Measurements from ENCODE around the gene PRIM2.

Gene PRIM2

DNA sequence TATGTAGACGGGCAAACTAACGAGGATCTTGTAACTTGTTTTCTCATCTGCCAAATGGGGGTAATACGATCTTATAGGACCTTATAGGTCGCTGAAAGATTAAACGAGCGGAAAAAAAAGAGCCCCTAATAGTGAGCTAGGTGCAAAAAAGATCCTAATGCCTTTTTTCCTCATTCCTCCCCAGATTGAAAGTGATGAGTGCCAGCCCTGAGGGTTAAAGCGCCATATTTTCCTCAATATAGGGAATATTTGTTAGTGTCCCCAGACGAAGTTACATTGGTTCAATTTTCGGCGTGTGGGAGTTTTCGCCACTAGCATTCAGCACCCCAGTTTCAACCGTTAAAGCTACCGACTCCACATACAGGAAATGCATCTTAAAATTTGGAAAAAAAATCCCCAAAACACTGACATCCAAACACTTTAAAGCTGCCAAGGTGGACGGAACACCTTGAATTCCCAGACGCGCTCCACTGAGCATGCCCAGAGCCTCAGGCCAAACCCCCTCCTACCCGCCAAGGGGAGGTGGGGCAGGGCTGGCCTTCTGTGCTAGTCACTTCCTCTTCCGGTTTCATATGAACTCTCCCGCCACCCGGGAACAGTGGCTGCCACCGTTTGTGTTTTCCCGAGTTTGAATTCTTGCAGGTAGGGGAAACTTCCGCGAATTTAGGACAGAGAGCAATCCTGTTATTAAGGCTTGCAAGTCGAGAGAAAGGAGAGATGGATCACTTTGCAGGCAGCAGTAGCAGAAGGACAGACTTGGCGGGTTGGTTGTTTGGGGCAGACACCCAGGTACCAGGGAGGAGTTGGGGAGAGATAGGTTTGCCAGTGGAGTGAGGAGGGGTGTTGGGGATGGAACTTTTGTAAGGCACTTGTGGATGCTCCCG, at the start of gene PRIM2 (continued):
- TF ChIP-seq, protein P1, sequence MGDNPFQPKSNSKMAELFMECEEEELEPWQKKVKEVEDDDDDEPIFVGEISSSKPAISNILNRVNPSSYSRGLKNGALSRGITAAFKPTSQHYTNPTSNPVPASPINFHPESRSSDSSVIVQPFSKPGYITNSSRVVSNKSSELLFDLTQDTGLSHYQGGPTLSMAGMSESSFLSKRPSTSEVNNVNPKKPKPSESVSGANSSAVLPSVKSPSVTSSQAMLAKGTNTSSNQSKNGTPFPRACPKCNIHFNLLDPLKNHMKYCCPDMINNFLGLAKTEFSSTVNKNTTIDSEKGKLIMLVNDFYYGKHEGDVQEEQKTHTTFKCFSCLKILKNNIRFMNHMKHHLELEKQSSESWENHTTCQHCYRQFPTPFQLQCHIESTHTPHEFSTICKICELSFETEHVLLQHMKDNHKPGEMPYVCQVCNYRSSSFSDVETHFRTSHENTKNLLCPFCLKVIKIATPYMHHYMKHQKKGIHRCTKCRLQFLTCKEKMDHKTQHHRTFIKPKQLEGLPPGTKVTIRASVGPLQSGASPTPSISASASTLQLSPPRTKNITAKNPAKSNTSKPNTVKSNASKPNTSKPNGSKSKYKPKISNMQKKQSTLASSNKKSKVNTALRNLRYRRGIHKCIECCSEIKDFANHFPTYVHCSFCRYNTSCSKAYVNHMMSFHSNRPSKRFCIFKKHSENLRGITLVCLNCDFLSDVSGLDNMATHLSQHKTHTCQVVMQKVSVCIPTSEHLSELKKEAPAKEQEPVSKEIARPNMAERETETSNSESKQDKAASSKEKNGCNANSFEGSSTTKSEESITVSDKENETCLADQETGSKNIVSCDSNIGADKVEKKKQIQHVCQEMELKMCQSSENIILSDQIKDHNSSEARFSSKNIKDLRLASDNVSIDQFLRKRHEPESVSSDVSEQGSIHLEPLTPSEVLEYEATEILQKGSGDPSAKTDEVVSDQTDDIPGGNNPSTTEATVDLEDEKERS (tag by site-specific recombination; IDR thresholded peaks at IDR 0.05), result no peak
- TF ChIP-seq, protein P2, sequence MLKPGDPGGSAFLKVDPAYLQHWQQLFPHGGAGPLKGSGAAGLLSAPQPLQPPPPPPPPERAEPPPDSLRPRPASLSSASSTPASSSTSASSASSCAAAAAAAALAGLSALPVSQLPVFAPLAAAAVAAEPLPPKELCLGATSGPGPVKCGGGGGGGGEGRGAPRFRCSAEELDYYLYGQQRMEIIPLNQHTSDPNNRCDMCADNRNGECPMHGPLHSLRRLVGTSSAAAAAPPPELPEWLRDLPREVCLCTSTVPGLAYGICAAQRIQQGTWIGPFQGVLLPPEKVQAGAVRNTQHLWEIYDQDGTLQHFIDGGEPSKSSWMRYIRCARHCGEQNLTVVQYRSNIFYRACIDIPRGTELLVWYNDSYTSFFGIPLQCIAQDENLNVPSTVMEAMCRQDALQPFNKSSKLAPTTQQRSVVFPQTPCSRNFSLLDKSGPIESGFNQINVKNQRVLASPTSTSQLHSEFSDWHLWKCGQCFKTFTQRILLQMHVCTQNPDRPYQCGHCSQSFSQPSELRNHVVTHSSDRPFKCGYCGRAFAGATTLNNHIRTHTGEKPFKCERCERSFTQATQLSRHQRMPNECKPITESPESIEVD (tag by site-specific recombination; IDR thresholded peaks at IDR 0.05), result no peak
- TF ChIP-seq ZNF18 (tag by site-specific recombination; IDR thresholded peaks at IDR 0.05) (no peak), ZNF670 (tag by site-specific recombination; IDR thresholded peaks at IDR 0.05; ENCODE audit: low read depth) (no peak), ZNF660 (tag by site-specific recombination; IDR thresholded peaks at IDR 0.05) (no peak), SCRT1 (tag by site-specific recombination; IDR thresholded peaks at IDR 0.05; ENCODE audit: borderline replicate concordance) (no peak), ZBTB17 (tag by site-specific recombination; IDR thresholded peaks at IDR 0.05) (peak; percentile 97), AEBP2 (tag by site-specific recombination; IDR thresholded peaks at IDR 0.05; ENCODE audit: borderline replicate concordance) (no peak), ZNF174 (tag by site-specific recombination; IDR thresholded peaks at IDR 0.05) (no peak), TRIM28 (IDR thresholded peaks at IDR 0.05; ENCODE audit: borderline replicate concordance, low read length) (no peak), PRDM2 (tag by site-specific recombination; IDR thresholded peaks at IDR 0.05; ENCODE audit: borderline replicate concordance) (no peak), ZNF768 (tag by site-specific recombination; IDR thresholded peaks at IDR 0.05) (no peak), ZNF121 (tag by site-specific recombination; IDR thresholded peaks at IDR 0.05) (no peak), KLF16 (tag by site-specific recombination; IDR thresholded peaks at IDR 0.05) (peak; percentile 36; the same call in 1 of the 2 replicates), ZNF558 (tag by site-specific recombination; IDR thresholded peaks at IDR 0.05) (no peak), ZNF549 (tag by site-specific recombination; IDR thresholded peaks at IDR 0.05) (no peak), SETDB1 (IDR thresholded peaks at IDR 0.05; ENCODE audit: insufficient read length, low read length) (no peak)
- TF ChIP-seq, protein P3, sequence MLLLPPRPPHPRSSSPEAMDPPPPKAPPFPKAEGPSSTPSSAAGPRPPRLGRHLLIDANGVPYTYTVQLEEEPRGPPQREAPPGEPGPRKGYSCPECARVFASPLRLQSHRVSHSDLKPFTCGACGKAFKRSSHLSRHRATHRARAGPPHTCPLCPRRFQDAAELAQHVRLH (tag by site-specific recombination; IDR thresholded peaks at IDR 0.05), result peak; percentile 97
- TF ChIP-seq, protein P4, sequence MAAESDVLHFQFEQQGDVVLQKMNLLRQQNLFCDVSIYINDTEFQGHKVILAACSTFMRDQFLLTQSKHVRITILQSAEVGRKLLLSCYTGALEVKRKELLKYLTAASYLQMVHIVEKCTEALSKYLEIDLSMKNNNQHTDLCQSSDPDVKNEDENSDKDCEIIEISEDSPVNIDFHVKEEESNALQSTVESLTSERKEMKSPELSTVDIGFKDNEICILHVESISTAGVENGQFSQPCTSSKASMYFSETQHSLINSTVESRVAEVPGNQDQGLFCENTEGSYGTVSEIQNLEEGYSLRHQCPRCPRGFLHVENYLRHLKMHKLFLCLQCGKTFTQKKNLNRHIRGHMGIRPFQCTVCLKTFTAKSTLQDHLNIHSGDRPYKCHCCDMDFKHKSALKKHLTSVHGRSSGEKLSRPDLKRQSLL (tag by site-specific recombination; IDR thresholded peaks at IDR 0.05), result no peak
- TF ChIP-seq, protein P5, sequence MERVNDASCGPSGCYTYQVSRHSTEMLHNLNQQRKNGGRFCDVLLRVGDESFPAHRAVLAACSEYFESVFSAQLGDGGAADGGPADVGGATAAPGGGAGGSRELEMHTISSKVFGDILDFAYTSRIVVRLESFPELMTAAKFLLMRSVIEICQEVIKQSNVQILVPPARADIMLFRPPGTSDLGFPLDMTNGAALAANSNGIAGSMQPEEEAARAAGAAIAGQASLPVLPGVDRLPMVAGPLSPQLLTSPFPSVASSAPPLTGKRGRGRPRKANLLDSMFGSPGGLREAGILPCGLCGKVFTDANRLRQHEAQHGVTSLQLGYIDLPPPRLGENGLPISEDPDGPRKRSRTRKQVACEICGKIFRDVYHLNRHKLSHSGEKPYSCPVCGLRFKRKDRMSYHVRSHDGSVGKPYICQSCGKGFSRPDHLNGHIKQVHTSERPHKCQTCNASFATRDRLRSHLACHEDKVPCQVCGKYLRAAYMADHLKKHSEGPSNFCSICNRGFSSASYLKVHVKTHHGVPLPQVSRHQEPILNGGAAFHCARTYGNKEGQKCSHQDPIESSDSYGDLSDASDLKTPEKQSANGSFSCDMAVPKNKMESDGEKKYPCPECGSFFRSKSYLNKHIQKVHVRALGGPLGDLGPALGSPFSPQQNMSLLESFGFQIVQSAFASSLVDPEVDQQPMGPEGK (tag by site-specific recombination; IDR thresholded peaks at IDR 0.05), result peak; percentile 53

All from HEK293 (cell line).